Thyroid gland (tissue), 4 donors: ENCODE data around the gene MSX1. TPM values are rescaled to one million over a fixed set of nuclear protein-coding genes. Genes with fewer than 3 reads are reported as not detected.

Experiments
- DNase-seq, 2 donors: peaks; one replicate each; pipeline ENCODE4 v3.0.0-alpha.2; 2019
- H3K27ac ChIP-seq, 3 donors: fragments of 200-600 bp; sonication (generic); 1 replicate in 2 of 3; 2 replicates in 1 of 3; pipeline ENCODE4 v1.5.1; 2016 to 2019; ENCODE audit warnings: mild to moderate bottlenecking in 1 of 3, moderate library complexity in 1 of 3
- H3K27me3 ChIP-seq: fragments of 200-600 bp; sonication (generic); one replicate; pipeline ENCODE4 v1.5.1; 2019
- H3K36me3 ChIP-seq, 2 donors: fragments of 200-600 bp; sonication (generic); one replicate each; pipeline ENCODE4 v1.5.1; 2016 to 2019
- H3K4me1 ChIP-seq, 2 donors: fragments of 200-600 bp; sonication (generic); one replicate each; pipeline ENCODE4 v1.5.1; 2017 to 2019
- H3K4me3 ChIP-seq, 3 donors: fragments of 200-600 bp; sonication (generic); replicated peaks in 1 of 3; 1 replicate in 2 of 3; 2 replicates in 1 of 3; pipeline ENCODE4 v1.5.1; 2016; ENCODE audit warnings: mild to moderate bottlenecking in 1 of 3
- H3K9me3 ChIP-seq: fragments of 200-600 bp; sonication (generic); one replicate; pipeline ENCODE4 v1.5.1; 2017
- POLR2A ChIP-seq, 2 donors: fragments of 450-650 bp; IDR thresholded peaks; one replicate each; pipeline ENCODE4 v1.6.1; 2017; ENCODE audit warnings: antibody characterized with exemption in 2 of 2, mild to moderate bottlenecking in 2 of 2, moderate library complexity in 1 of 2
- WGBS, 2 donors: methylation state at CpG; one replicate each; pipeline ENCODE4 v1.1.5; 2017; 5-methylcytosine and 5-hydroxymethylcytosine counted together
- intact Hi-C: fragments of 100-400 bp; cut with DNase I; formaldehyde crosslinking; loops from one replicate; pipeline ENCODE4 v1.15.1; 2023
- total RNA-seq, 4 donors: library from RNA; depleted of rRNA; stranded (reverse); fragments of >200 nt; gene quantifications; one replicate each; pipeline ENCODE4 v1.2.3, GENCODE V29; 2016
- TF ChIP-seq, protein P1 (sequence below), 6 experiments: fragments of 200-600 bp in 3 of 6; fragments of 450-650 bp in 3 of 6; sonication (generic) in 3 of 6; IDR thresholded peaks; one replicate each; pipeline ENCODE4 v1.5.1; 2016 to 2019; ENCODE audit warnings: antibody characterized with exemption in 6 of 6, mild to moderate bottlenecking in 2 of 6, inconsistent platforms in 1 of 6, moderate library complexity in 1 of 6

The MSX1 gene
- total RNA-seq, 4 donors from 2014 or later, result 5.0 to 20.8 (median 12.9) TPM

GRCh38 chr4:4823621-4824162, 35.8 kb upstream of the MSX1 start:
- Histone ChIP-seq H3K27me3 (no peaks in the 10 kb centered on the region), H3K4me1 (no peaks in the 10 kb centered on the region), H3K36me3 (no peaks in the 10 kb centered on the region), H3K27ac (no peak overlapping the region), H3K4me3 (no peak overlapping the region), H3K9me3 (no peaks in the 10 kb centered on the region)
- WGBS, 2 donors, result 88 to 91% methylated on average over 2 of the region's 2 CpGs
- intact Hi-C loops, result no loop called here
- no peak for DNase-seq
- TF ChIP-seq, protein P1, sequence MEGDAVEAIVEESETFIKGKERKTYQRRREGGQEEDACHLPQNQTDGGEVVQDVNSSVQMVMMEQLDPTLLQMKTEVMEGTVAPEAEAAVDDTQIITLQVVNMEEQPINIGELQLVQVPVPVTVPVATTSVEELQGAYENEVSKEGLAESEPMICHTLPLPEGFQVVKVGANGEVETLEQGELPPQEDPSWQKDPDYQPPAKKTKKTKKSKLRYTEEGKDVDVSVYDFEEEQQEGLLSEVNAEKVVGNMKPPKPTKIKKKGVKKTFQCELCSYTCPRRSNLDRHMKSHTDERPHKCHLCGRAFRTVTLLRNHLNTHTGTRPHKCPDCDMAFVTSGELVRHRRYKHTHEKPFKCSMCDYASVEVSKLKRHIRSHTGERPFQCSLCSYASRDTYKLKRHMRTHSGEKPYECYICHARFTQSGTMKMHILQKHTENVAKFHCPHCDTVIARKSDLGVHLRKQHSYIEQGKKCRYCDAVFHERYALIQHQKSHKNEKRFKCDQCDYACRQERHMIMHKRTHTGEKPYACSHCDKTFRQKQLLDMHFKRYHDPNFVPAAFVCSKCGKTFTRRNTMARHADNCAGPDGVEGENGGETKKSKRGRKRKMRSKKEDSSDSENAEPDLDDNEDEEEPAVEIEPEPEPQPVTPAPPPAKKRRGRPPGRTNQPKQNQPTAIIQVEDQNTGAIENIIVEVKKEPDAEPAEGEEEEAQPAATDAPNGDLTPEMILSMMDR (IDR thresholded peaks at IDR 0.05), result no peak
- no peak for TF ChIP-seq POLR2A (IDR thresholded peaks at IDR 0.05)

- Histone ChIP-seq H3K9me3 (no peaks in the 10 kb centered on the region), H3K27me3 (no peaks in the 10 kb centered on the region), H3K4me1 (no peaks in the 10 kb centered on the region), H3K27ac (no peak overlapping the region), H3K4me3 (no peak overlapping the region), H3K36me3 (no peaks in the 10 kb centered on the region)
- no peak for TF ChIP-seq POLR2A (IDR thresholded peaks at IDR 0.05)
- TF ChIP-seq, protein P1 (IDR thresholded peaks at IDR 0.05), result no peak
- WGBS, 2 donors, result 66 to 72% methylated on average over 3 of the region's 3 CpGs
- intact Hi-C loops, result no loop called here
- no peak for DNase-seq
Measured at GRCh38 chr4:4824232-4824631, 35.2 kb upstream of the MSX1 start.

DNA sequence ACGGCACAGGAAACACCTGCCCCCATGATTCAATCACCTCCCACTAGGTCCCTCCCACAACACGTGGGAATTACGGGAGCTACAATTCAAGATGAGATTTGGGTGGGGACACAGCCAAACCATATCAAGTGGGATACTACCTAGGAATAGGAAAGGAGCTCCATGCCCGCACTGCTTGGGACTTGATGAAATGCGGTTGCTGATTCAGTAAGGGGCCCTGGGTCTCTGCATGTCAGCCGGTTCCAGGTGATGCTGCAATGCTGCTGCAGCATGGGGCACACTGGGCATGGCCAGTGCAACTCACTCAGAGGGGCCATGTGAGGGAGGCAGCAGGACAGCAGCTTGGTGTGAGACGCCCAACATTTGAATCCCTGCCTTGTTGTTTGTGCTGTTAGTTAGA, 34.0 kb upstream of the MSX1 start:
- intact Hi-C loops, result no loop called here
- TF ChIP-seq POLR2A (IDR thresholded peaks at IDR 0.05), result no peak
- TF ChIP-seq, protein P1 (IDR thresholded peaks at IDR 0.05), result no peak

GRCh38 chr4:4829837-4830236, 29.6 kb upstream of the MSX1 start:
- TF ChIP-seq POLR2A (IDR thresholded peaks at IDR 0.05), result no peak
- TF ChIP-seq, protein P1 (IDR thresholded peaks at IDR 0.05), result no peak
- no peak overlapping the region for H3K4me3 ChIP-seq
- DNase-seq, result no peak
- no peaks in the 10 kb centered on the region for H3K4me1 ChIP-seq
- intact Hi-C loops, result no loop called here
- H3K27ac ChIP-seq, result no peak overlapping the region
- no peaks in the 10 kb centered on the region for H3K9me3 ChIP-seq
- no peaks in the 10 kb centered on the region for H3K27me3 ChIP-seq
- no peaks in the 10 kb centered on the region for H3K36me3 ChIP-seq
- WGBS, 2 donors, result 87 to 90% methylated on average over 2 of the region's 2 CpGs

More for the DNA sequence above, 34.0 kb upstream of the MSX1 start:
- no peaks in the 10 kb centered on the region for H3K9me3 ChIP-seq
- 79 to 84% methylated on average over 7 of the region's 7 CpGs for WGBS, 2 donors
- H3K36me3 ChIP-seq, result no peaks in the 10 kb centered on the region
- H3K27me3 ChIP-seq, result no peaks in the 10 kb centered on the region
- no peak overlapping the region for H3K4me3 ChIP-seq
- DNase-seq, result no peak
- H3K4me1 ChIP-seq, result no peaks in the 10 kb centered on the region
- no peak overlapping the region for H3K27ac ChIP-seq

- H3K4me1 ChIP-seq, result no peaks in the 10 kb centered on the region
- WGBS, 2 donors, result 88 to 96% methylated on average over 7 of the region's 7 CpGs
- intact Hi-C loops, result no loop called here
- TF ChIP-seq, protein P1 (IDR thresholded peaks at IDR 0.05), result no peak
- no peak for TF ChIP-seq POLR2A (IDR thresholded peaks at IDR 0.05)
- H3K9me3 ChIP-seq, result no peaks in the 10 kb centered on the region
- H3K4me3 ChIP-seq, result no peak overlapping the region
- no peaks in the 10 kb centered on the region for H3K27me3 ChIP-seq
- H3K27ac ChIP-seq, result no peak overlapping the region
- no peak for DNase-seq
- no peaks in the 10 kb centered on the region for H3K36me3 ChIP-seq
Measured at GRCh38 chr4:4831266-4831665, 28.2 kb upstream of the MSX1 start.
